Peyer's patch (tissue), 4 donors: ENCODE results near the gene SKAP1.

ENCODE experiments used
- CTCF ChIP-seq, 6 experiments: fragments of 450-650 bp in 4 of 6; fragments of 200-600 bp in 2 of 6; sonication (generic) in 1 of 6; IDR thresholded peaks; one replicate each; pipeline ENCODE4 v1.5.1; 2017 to 2019; ENCODE audit warnings: antibody characterized with exemption in 6 of 6, mild to moderate bottlenecking in 3 of 6, moderate library complexity in 1 of 6
- POLR2A ChIP-seq, 2 donors: fragments of 450-650 bp; IDR thresholded peaks; one replicate each; pipeline ENCODE4 v1.5.1; 2017; ENCODE audit warnings: antibody characterized with exemption in 2 of 2, mild to moderate bottlenecking in 2 of 2, moderate library complexity in 2 of 2

GRCh38 chr17:48160177-48161081 lies 269.6 kb downstream of the SKAP1 start:
- TF ChIP-seq CTCF (IDR thresholded peaks at IDR 0.05) (no peak), POLR2A (IDR thresholded peaks at IDR 0.05) (no peak)
